Effector memory CD4-positive, alpha-beta T cell (primary cell): ENCODE measurements around the gene PPP6R1.

Experiments used
- DNase-seq, 3 donors: peaks; one replicate each; pipeline ENCODE4 v3.0.0-alpha.2; 2020
- H3K27ac ChIP-seq: 2 replicates; pipeline ENCODE4 v1.7.0; 2013; ENCODE audit warnings: mild to moderate bottlenecking, low read length, moderate library complexity; ENCODE audit not compliant: insufficient read depth, poor library complexity, severe bottlenecking
- H3K27me3 ChIP-seq: replicated peaks from 2 replicates; pipeline ENCODE4 v1.7.0; 2013; ENCODE audit warnings: mild to moderate bottlenecking, low read length; ENCODE audit not compliant: insufficient read depth, control insufficient read depth, poor library complexity, severe bottlenecking
- H3K36me3 ChIP-seq: 2 replicates; pipeline ENCODE4 v1.7.0; 2013; ENCODE audit warnings: mild to moderate bottlenecking, low read length, moderate library complexity; ENCODE audit not compliant: control insufficient read depth, insufficient read depth
- H3K4me1 ChIP-seq: 2 replicates; pipeline ENCODE4 v1.7.0; 2013; ENCODE audit warnings: low read length, mild to moderate bottlenecking; ENCODE audit not compliant: control insufficient read depth, insufficient read depth, poor library complexity, severe bottlenecking
- H3K4me3 ChIP-seq: 2 replicates; pipeline ENCODE4 v1.7.0; 2013; ENCODE audit warnings: low read length, low read depth, mild to moderate bottlenecking; ENCODE audit not compliant: insufficient read depth, poor library complexity, severe bottlenecking
- H3K9me3 ChIP-seq: 2 replicates; pipeline ENCODE4 v1.7.0; 2013; ENCODE audit warnings: mild to moderate bottlenecking, low read length, moderate library complexity; ENCODE audit not compliant: control insufficient read depth
- total RNA-seq, 3 donors: gene quantifications; one replicate each; lab custom pipeline; 2026; lab: John Stamatoyannopoulos, UW

PPP6R1 gene, protein sequence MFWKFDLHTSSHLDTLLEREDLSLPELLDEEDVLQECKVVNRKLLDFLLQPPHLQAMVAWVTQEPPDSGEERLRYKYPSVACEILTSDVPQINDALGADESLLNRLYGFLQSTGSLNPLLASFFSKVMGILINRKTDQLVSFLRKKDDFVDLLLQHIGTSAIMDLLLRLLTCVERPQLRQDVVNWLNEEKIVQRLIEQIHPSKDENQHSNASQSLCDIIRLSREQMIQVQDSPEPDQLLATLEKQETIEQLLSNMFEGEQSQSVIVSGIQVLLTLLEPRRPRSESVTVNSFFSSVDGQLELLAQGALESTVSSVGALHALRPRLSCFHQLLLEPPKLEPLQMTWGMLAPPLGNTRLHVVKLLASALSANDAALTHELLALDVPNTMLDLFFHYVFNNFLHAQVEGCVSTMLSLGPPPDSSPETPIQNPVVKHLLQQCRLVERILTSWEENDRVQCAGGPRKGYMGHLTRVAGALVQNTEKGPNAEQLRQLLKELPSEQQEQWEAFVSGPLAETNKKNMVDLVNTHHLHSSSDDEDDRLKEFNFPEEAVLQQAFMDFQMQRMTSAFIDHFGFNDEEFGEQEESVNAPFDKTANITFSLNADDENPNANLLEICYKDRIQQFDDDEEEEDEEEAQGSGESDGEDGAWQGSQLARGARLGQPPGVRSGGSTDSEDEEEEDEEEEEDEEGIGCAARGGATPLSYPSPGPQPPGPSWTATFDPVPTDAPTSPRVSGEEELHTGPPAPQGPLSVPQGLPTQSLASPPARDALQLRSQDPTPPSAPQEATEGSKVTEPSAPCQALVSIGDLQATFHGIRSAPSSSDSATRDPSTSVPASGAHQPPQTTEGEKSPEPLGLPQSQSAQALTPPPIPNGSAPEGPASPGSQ
- total RNA-seq, result 206 to 241 (median 230) reads per million in 3 donors

DNA sequence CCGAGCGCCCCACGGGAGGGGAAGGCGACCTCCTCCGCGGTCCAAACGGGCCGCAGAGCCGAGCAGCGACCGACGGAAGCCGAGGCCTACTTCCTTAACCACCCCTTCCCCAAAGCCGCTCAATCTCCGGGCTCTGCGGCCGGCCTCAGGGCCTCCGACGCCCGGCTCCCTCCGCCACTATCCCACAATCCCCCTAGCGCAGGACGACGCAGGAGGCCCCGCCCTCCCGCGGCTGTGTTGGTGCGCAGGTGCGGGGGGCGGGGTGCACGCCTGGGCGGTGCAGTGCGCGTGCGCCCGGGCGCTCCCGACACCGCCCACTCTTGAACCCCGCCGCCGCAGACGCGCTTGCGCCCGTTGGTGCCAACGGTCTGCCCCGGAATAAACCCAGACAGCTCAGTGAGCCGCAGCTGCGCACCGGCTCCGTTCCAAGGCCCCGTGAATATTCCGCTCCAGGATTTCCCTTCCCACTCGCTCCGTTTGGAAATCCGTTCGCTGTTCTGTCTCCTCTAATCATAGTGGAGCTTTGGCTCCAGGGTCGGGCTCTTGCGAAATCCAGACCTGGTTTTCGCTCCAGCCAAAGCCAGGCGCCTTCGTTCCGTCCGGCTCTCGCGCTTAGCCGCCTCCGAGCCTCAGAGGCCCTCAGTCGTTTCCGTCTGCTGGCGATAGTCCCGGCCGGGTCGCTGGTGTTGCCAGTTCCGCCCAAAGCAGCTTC, at the start of gene PPP6R1:
TSS of gene PPP6R1 (minus strand) at position 190 of the 712 bp plus-strand sequence. CDS start 11,914 bp downstream, outside the sequence.
- Histone ChIP-seq H3K27ac (peak within 1 kb of the TSS; percentile 94), H3K4me3 (peak within 1 kb of the TSS; percentile 84), H3K9me3 (no peaks in the 10 kb centered on the region), H3K4me1 (peaks cover 34% of the 10 kb centered on the region), H3K27me3 (no peaks in the 10 kb centered on the region), H3K36me3 (no peaks in the 10 kb centered on the region)
- DNase-seq, result peak; percentile 89 to 90 (median 90)

DNA sequence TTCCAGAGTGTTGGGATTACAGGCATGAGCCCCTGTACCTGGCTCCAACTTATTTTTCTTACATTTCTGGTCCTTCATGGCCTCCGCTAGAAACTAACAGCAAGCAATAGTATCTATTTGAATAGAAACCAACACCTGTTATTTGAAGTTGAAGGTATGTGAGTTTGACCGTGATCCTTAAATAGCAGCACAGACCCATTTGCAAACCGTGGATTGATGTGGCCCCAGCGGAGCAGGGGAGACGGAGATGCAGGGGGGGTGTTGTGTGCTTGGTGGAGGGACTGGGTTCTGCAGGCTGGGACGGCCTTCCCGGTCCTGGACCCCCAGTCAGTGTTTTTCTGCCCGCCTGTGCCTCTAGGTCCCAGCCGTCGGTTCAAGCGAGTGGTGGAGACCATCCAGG, 49.5 kb upstream of the PPP6R1 start:
- Histone ChIP-seq H3K36me3 (no peaks in the 10 kb centered on the region), H3K4me1 (no peaks in the 10 kb centered on the region), H3K27me3 (no peaks in the 10 kb centered on the region), H3K4me3 (no peak overlapping the region), H3K27ac (no peak overlapping the region), H3K9me3 (no peaks in the 10 kb centered on the region)
- DNase-seq, result no peak

DNA sequence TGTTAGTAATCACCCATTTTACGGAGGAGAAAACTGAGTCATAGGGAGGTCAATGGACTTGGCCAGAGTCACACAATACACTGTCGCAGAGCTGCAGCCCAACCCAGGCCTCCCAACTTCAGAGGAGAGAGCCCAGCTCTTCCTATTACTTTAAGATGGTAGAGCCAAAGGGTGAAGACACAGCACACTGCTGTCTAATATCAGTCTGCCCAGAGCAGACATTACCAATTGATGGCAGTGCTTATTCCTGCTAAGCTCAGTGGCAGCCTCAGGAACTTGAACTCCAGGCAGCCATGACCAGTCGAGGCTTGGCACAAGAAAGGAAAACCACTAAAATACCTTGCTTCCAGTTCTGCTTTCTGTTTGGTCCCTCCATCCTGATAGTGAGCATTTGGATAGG, 47.9 kb upstream of the PPP6R1 start:
- Histone ChIP-seq H3K36me3 (no peaks in the 10 kb centered on the region), H3K4me1 (no peaks in the 10 kb centered on the region)

DNA sequence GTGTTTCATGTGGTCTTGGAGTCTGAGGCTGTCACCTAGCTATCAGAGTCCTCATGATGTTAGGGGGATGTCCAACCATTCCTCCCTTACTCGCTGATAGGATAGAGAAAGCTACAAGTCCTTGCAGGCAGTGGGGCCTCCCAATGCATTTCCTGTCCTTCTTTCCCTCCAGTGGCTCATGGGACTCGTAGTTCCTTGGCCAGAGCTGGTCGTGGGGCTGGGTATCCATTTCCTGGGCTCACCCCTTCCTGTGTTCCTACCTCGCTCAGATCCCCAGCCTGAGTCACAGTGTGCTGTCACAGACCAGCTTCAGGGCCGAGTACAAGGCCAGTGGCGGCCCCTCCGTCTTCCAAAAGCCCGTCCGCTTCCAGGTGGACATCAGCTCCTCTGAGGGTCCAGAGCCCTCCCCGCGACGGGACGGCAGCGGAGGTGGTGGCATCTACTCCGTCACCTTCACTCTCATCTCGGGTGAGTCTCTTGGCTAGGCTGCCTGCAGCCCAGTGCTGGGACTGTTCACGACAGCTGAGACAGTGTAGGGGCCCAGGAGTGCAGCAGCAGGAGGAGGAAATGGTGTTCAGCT, 47.3 kb upstream of the PPP6R1 start:
- Histone ChIP-seq H3K4me1 (no peaks in the 10 kb centered on the region), H3K4me3 (no peak overlapping the region), H3K27me3 (no peaks in the 10 kb centered on the region), H3K36me3 (no peaks in the 10 kb centered on the region), H3K9me3 (no peaks in the 10 kb centered on the region), H3K27ac (no peak overlapping the region)
- no peak for DNase-seq

More for the DNA sequence above, 47.9 kb upstream of the PPP6R1 start:
- H3K9me3 ChIP-seq, result no peaks in the 10 kb centered on the region
- DNase-seq, result no peak
- H3K27ac ChIP-seq, result no peak overlapping the region
- no peak overlapping the region for H3K4me3 ChIP-seq
- no peaks in the 10 kb centered on the region for H3K27me3 ChIP-seq

DNA sequence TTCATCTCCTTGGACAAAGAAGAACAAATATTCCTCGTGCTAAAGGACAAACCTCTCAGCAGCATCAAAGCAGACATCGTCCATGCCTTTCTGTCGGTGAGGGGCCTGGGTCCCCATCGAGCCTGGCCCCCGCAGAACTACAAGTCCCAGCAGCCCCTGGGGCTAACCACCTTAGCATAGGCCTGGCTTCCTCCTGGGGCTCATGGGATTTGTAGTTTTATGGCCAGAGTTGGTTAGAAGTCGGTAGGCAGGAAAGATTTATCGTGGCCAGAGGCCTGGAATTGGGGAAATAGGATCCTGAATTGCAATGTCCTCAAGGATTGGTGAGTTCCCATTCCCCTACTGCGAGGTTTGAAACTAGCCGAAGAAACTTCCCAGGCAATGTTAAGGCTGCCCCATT, 46.7 kb upstream of the PPP6R1 start:
- Histone ChIP-seq H3K27me3 (no peaks in the 10 kb centered on the region), H3K9me3 (no peaks in the 10 kb centered on the region), H3K4me1 (no peaks in the 10 kb centered on the region), H3K4me3 (no peak overlapping the region), H3K27ac (no peak overlapping the region), H3K36me3 (no peaks in the 10 kb centered on the region)
- peak in 2 of 3 donors; percentile 37 to 40 for DNase-seq

DNA sequence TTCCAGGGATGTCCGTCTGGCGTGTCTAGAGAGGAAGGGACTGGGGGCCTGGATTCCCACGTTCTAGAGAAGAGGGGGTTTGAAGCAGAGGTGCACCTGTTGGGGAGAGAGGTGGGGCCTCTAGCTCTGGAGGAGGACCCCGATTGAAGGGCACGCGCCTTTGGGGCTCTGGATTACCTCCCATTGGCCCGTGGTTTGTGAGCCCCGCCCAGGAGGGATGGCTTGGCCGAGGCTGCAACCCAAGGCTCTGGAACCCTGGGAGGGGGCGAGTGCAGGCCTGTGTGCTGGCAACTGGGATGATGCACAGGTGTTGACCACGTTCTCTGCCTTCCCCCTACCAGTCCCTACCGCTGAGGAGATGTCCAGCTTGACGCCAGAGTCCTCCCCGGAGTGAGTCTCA, 46.2 kb upstream of the PPP6R1 start:
- H3K4me1 ChIP-seq, result no peaks in the 10 kb centered on the region
- H3K36me3 ChIP-seq, result no peaks in the 10 kb centered on the region
- H3K27ac ChIP-seq, result no peak overlapping the region
- H3K27me3 ChIP-seq, result no peaks in the 10 kb centered on the region
- no peaks in the 10 kb centered on the region for H3K9me3 ChIP-seq
- no peak for DNase-seq
- H3K4me3 ChIP-seq, result no peak overlapping the region

DNA sequence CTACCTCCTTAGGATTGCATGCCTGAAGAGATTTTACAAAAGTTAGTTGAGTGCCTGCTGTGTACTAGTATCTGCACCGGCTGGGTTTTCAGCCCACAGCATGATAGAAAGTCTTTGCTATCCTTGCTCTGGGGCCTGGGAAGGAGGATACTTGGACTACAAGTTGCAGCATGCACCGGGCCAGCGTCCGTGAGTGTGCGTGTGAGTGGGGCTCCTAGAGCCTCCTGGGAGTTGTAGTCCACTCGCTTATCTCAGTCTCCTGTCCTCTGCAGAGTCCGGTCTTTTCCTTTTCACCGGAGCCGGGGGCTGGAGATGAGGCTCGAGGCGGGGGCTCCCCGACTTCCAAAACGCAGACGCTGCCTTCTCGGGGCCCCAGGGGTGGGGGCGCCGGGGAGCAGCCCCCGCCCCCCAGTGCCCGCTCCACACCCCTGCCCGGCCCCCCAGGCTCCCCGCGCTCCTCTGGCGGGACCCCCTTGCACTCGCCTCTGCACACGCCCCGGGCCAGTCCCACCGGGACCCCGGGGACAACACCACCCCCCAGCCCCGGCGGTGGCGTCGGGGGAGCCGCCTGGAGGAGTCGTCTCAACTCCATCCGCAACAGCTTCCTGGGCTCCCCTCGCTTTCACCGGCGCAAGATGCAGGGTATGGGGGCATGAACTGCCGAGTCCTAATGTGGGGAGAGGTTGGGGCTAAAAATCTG, 45.6 kb upstream of the PPP6R1 start:
- Histone ChIP-seq H3K4me3 (no peak overlapping the region), H3K27me3 (no peaks in the 10 kb centered on the region), H3K9me3 (no peaks in the 10 kb centered on the region), H3K36me3 (no peaks in the 10 kb centered on the region), H3K27ac (no peak overlapping the region), H3K4me1 (no peaks in the 10 kb centered on the region)
- no peak for DNase-seq

DNA sequence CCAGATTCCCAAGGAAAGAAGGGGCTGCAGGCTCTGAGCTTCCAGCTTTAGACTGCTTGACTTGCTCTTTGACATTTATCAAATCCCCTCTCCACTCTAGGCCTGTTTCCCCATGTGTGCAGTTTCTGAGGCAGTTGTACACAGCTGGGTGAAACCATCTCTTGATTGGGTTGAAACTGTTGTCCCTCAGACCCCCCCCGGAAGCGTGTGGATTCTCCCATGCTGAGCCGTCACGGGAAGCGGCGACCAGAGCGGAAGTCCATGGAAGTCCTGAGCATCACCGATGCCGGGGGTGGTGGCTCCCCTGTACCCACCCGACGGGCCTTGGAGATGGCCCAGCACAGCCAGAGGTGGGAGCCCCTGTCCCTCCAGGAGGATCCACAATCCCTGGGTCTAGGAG, 44.7 kb upstream of the PPP6R1 start:
- DNase-seq, result no peak
- H3K9me3 ChIP-seq, result no peaks in the 10 kb centered on the region
- no peak overlapping the region for H3K4me3 ChIP-seq
- no peaks in the 10 kb centered on the region for H3K27me3 ChIP-seq
- H3K36me3 ChIP-seq, result no peaks in the 10 kb centered on the region
- no peaks in the 10 kb centered on the region for H3K4me1 ChIP-seq
- H3K27ac ChIP-seq, result no peak overlapping the region

DNA sequence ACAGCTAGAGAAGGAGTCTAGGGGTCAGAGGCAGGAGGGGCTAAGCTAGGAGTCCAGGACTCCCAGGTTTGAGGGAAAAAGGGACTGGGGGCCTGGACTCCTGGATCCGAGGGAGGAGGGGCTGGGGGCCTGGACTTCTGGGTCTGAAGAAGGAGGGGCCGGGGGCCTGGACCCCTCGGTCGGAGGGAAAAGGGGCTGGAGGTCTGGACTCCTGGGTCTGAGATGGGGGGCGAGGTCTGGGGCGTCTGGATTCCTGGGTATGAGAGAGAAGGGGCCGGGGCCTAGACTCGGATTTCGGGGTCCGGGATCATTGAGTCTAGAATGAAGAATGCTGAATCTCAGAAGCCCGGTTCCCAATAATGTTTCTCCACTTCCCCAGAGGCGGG, 43.5 kb upstream of the PPP6R1 start:
- DNase-seq, result no peak
- H3K36me3 ChIP-seq, result no peaks in the 10 kb centered on the region
- no peaks in the 10 kb centered on the region for H3K9me3 ChIP-seq
- H3K27ac ChIP-seq, result peak overlapping the region; percentile 1
- peak overlapping the region; percentile 45 for H3K4me3 ChIP-seq
- H3K4me1 ChIP-seq, result no peaks in the 10 kb centered on the region
- H3K27me3 ChIP-seq, result no peaks in the 10 kb centered on the region
